Middle frontal gyrus (tissue), 1 donor: Measurements from ENCODE around the gene ANTXRL.
"Not testable (repeated sequence)": the region's sequence is repeated elsewhere in the genome, so short reads cannot be mapped to it uniquely, and the experiment has no call there.

Experiments used
- DNase-seq: peaks from one replicate; pipeline ENCODE4 v3.0.0-alpha.2; 2015; ENCODE audit warnings: low spot score; ENCODE audit errors: extremely low spot score

Gene ANTXRL

DNA sequence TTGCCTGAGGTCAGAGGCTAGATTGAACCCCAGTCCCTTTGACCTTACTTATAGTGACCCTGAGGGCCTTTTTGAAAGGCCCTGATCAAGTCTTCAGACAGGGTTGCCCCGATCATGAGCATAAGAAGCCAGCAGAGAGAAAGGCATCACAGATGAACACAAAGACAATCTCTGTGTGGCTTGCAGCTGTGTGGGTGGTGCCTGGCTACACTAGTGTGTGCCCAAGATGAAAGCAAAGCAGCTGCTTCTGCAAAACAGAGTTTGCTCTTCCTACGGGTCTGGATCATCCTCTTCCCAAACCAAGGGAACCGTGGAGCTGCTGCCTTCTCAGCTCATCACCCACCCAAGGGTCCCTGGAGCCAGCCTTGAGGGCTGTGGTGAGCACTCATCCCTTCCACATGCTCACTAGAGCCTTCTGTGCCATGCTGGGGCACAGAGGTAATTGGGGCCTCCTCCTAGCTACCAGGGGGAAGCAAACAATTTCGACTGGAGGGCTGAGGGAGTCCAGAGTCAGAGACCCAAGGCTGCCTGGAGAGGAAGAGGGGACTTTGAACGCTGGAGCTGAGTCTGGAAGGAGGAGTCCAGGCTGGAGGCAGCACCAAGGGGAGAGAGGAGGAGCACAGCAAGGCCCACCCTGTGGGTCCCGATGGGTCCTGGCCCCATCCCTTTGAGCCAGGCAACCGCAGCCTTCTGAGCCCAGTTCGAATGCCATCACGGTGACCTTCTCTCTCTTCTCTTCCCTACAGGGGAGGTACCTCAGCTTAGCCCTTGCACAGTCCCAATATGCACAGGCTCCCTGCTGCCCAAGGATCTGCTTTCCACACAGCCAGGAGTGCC lies 42.3 kb downstream of the ANTXRL start:
- peak; percentile 78 for DNase-seq

DNA sequence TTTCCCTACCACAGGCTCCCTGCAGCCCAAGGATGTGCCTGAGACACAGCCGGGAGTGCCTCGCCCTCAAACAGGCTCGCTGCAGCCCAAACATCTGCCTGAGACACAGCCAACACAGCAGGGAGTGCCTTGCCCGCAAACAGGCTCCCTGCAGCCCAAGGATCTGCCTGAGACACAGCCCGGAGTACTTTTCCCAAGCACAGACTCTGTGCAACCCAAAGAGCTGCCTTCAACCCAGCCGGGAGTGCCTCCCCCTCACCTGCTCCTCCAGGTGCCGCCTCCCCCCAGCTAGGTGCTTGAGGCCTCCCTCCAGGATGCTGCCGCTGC lies 42.9 kb downstream of the ANTXRL start:
- DNase-seq: no peak

DNA sequence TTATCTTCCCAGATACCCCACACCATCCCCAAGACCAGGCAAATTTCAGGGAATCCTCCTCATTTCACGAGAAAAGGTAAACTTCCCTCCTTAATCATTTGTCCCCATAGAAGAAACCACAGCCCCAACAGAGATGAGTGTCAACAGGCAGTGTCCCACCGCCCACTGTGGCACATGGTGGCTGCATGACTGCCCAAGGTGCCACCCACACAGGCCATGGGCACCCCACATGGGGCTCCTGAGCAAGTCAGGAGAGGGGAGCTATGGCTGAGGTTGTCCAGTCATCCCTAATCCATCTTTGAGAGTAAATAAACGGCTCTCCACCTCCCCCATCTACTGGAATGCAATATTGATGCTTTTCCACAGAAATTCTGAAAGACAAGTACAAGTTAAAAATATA lies 44.1 kb downstream of the ANTXRL start:
- no peak for DNase-seq

DNA sequence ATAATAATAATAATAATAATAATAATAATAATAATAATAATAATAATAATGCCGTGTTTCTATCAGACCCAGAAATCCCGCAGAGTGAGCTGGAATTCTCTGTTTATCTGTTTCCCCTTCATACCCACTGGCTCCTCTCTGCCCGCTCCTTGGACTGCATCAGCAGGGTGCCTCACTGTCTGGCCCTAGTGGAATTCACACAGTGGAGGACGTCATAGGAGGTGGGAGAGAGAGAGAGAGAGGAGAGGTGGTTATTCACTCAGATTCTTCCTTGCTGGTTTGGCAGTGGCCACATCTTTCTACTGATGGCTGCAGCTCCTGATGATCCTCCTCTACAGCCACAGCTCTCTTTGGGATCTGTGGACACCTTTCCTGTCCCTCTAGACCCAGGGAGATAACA lies 78.7 kb downstream of the ANTXRL start:
- DNase-seq: not testable (repeated sequence)

DNA sequence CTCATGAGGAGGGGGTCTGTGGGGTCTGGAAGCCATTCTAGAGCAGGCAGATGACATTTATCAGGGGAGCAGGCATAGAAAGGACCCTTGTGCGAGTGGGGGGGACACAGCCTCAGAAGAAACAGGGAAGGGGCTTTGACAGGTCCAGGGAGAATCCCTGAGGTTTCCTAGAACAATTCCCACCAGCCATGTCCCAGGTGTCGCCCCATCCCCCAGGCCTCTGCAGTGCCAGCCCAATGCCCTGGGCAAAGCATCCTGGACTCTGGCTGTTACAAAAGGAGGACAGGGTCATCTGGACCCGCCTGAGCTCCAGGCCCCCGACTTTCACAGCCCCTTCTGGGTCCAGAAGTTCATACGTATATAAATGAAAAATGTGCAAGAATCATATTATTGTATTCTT lies 80.4 kb downstream of the ANTXRL start:
- DNase-seq: not testable (repeated sequence)

DNA sequence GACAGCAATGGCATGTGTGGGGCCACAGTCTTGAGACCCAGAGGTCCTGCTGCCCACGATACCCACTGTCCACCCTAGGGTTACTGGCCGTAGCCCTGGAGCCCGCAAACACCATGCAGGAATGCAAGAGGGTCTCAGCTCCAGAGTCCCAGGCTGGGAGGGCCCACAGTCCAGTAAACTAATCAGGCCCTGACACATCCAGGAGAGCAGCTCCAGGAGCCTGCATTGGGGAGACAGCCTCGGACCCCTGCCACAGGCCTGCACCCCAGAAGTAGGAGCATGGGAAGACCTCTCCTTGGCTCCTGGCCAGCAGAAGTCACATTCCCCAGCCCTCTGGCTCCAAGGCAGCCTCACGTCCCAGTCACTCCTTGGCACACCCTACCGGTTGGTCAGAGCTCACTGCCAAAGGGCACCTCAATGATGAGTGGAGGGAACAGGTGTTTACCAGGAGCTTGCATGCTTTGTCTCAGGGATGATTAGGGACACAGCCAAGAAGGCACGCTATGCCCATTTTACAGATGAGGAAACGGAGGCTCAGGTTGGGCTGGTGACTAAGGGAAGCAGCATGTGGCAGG lies 81.0 kb downstream of the ANTXRL start:
- not testable (repeated sequence) for DNase-seq

DNA sequence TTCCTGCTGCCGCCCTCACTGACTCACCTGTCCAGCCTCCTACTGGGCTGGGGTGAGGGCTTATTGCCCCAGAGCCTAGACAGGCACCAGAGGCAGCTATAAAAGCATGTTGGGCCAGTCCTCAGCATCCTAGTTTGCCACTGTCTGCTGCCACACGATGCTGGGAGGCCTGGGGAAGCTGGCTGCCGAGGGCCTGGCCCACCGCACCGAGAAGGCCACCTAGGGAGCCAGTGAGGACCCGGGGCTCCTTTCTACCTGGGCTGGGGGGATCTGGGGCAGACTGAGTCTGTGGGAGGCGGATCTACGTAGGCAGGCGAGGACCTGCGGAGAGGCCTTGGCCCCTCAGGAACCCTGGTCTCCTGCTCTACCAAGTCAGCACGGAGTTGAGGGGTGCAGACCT lies 82.2 kb downstream of the ANTXRL start:
- not testable (repeated sequence) for DNase-seq

DNA sequence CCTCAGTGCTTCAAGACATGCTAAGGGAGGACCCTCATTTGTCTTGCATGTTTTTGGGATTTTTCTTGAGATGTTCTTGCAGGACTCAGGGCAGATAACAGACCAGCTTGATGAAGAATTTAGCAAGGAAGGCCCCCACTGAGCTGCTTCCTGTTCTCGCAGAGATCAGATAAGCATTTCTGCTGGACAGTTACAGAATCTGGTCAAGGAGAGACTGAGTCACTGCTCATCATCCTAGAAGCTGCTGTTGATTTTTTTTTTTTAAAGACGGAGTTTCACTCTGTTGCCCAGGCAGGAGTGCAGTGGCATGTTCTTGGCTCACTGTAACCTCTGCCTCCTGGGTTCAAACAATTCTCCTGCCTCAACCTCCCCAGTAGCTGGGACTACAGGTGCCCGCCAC lies 87.6 kb downstream of the ANTXRL start:
- not testable (repeated sequence) for DNase-seq

DNA sequence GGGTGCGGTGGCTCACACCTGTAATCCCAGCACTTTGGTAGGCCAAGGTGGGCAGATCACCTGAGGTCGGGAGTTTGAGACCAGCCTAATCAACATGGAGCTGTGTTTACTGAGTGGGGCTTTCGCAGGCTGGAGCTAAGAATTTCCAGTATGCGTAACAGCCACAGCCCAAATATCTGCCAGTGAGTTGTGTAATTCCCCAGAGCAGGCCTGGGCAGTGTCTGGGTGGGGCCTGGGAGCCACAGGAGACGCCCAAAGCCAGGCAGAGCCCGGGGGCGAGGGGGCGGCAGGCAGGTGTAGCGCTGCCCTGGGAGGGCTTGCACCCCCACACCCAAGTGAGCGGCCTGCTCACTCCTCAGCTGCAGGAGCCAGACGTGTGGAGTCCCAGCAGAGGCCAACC lies 88.6 kb downstream of the ANTXRL start, which contains the start of gene ANXA8L1:
Gene ANXA8L1 (plus strand): TSS at position 371 of the 400 bp plus-strand sequence. CDS start 76 bp downstream, outside the sequence.
- DNase-seq: not testable (repeated sequence)

DNA sequence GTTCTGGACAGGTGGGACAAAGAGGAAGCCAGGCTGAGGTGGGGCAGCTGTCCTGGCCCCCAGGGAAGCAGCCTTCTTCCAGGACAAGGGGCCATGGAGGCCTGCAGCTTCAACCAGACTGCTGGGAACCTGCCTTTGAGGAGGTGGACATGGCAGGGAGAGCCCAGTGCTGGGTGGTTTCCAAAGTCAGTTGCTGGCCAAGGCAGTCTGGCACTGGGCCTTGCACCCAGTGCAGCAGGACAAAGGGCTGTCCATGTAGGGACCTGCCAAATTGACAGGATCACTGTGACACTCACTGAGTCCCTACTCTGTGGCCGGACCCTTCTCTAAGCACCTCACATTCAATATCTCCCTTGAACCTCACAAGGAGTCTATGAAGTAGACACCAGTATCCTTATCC lies 90.2 kb downstream of the ANTXRL start:
- not testable (repeated sequence) for DNase-seq

DNA sequence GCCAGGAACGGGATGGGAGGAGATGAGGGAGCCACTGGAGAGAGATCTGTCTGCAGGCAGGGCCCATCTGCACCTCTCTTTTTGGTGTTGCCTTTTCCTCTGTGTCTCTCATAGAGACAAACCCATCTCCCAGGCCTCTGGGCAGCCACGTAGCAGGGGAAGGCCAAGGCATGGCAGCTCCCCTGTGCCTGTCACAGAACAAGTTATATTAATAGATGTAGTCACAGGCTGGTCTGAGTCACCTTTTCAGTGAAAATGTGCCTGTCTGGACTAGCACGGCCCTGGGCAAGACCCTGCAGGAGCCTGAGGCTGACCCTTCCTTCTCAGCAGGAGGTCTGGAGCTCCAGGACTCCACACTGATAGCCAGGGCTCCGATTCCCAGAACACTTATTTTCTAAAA lies 90.9 kb downstream of the ANTXRL start:
- not testable (repeated sequence) for DNase-seq

DNA sequence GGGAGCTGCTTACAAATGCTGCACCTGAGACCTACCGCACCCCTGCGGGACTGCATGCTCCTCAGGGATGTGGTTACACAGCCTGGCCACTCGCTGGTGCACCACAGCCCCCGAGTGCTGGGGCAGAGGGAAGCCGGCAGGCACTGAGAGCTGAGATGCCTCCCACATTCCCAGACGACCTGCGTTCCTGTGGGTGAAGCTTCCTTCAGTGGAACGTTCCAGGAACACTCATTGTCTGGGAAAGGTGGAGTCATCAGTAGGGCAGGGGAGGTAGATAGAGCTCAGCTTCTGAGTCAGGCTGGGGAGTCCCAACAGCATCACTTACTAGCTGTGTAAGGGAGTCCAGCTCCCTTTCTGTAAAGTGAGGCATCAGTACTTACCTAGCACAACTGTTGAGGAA lies 91.3 kb downstream of the ANTXRL start:
- DNase-seq: not testable (repeated sequence)

DNA sequence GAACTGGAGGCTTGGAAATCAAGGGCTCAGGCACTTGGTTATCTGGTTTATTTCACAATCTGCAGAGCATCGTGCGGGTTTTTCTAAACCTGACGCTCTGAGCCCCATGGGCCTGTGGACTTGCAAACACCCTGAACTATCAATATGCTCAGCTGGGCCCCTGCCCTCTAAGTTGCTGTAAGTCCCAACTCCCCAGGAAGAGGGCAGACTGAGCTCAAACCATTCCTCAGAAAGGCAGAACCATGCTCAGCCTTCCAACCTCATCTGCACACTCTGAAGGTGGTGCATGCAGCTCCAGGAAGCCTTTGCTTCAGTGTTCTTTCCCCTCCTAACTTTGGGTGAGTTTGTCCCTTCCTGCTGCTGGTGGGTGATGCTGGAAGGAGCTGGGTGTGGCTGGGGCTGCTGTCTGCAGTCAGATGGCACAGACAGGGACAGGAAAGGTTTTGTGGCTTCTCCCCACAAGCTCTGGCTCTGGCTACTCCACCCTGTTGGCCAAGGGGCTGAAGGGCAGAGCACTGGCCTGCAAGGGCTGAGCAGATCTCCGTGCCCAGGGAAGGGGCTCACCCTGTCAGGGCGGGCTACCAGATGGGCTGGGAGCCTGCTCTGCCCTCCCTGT lies 92.5 kb downstream of the ANTXRL start:
- DNase-seq: not testable (repeated sequence)
